LNCaP clone FGC (cell line): ENCODE measurements around the gene RIN3.

Experiments used
- DNase-seq: peaks from one replicate; pipeline ENCODE4 v3.0.0-alpha.2; 2011; ENCODE audit warnings: low read depth
- H3K4me3 ChIP-seq: 2 replicates; pipeline ENCODE4 v1.5.1; 2011; ENCODE audit warnings: mild to moderate bottlenecking, low read depth, low read length, control low read depth
- CTCF ChIP-seq: IDR thresholded peaks from 2 replicates; pipeline ENCODE4 v1.5.1; 2012; ENCODE audit warnings: mild to moderate bottlenecking; ENCODE audit not compliant: control insufficient read depth, insufficient read depth; ENCODE audit errors: extremely low read depth

RIN3 gene

GRCh38 chr14:92513204-92513965 is at the start of gene RIN3:
Gene RIN3, plus strand, starts transcription at chr14:92513781. Its CDS starts 152 bp downstream, at chr14:92513933.
- TF ChIP-seq CTCF, result no peak
- no peak within 1 kb of the TSS for H3K4me3 ChIP-seq
- no peak for DNase-seq

GRCh38 chr14:92464156-92464555 is 49.4 kb upstream of the RIN3 start:
- no peak for TF ChIP-seq CTCF
- DNase-seq, result no peak
- H3K4me3 ChIP-seq, result no peak overlapping the region

DNA sequence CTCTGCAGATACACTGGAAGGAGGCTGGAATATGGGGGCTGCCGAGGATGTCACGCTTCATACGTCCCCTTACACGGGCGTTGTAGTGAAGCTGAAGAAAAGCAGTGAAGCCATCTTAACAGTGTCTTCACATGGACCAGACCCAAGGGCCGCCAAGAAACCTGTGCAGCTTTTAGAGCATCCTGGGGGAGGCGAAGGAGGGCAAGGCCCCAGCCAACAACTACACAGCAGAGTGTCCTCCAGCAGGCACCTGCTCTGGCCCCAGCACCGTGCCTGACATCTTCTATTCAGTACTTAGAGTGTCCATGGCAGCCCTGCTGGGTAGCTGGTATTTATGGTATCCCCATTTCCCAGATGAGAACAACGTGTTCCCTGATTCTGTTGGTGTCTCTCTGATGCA is 48.9 kb upstream of the RIN3 start:
- no peak for TF ChIP-seq CTCF
- no peak for DNase-seq
- H3K4me3 ChIP-seq, result no peak overlapping the region

DNA sequence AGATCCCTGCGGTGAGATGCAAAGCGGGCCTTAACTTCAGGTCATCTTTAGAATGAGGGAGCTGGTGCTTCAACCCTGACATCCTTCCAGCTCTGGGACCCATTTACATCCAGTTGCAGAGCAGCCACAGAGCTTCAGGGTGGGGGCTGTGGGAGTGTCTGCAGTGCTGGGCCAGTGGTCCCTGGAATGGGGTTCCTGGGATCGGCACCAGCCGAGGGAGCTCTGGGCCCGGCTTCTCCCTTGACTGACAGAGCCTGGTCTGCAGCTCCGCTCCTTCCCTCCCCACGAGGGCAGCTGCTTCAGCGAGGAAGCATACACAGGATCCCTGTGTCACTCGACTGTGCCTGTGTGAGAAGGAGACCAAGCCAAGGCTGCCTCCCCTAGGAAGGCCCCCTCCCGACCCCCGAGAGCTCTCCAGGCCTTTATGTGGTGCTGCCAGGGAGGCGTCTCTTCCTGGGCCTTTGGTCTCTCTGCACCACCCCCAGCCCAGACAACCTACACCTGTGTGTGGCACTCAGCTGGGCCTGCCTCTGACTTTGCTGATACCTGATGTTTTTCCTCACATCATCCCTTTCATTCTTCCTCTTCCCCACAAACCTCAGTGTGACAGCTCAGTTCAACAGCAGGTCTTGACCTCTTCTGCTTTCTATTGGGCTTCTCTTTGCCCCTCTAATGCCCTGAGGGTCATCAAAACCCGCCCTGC is 48.1 kb upstream of the RIN3 start:
- no peak for TF ChIP-seq CTCF
- no peak overlapping the region for H3K4me3 ChIP-seq
- no peak for DNase-seq

- TF ChIP-seq CTCF, result no peak
- DNase-seq, result no peak
- H3K4me3 ChIP-seq, result no peak overlapping the region
Measured at GRCh38 chr14:92466059-92466458, 47.5 kb upstream of the RIN3 start.

- no peak for TF ChIP-seq CTCF
- no peak for DNase-seq
- no peak overlapping the region for H3K4me3 ChIP-seq
Measured at GRCh38 chr14:92469515-92469914, 44.1 kb upstream of the RIN3 start.

DNA sequence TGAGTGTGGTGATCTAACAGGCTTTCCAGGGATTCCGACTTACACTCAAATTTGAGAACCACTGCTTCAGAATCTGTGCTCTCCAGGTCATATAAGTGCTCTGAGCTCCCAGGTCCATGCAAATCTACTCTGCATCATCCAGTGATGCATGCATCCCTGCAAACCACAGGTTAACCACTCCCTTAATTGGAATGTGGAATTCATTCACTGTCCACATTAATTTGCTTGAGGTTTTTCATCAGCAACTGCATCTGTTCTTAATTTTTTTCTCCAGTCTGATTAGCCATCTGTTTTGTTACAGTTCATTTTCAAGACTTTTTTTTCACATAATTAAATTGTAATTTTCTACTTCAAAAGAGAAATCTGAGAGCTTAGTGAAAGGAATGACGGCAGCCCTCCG is 43.4 kb upstream of the RIN3 start:
- no peak for TF ChIP-seq CTCF
- no peak for DNase-seq
- no peak overlapping the region for H3K4me3 ChIP-seq
